ENCODE measurements around the gene RBMS2. TPM values are rescaled to one million over a fixed set of nuclear protein-coding genes. Genes with fewer than 3 reads are reported as not detected.

Gene RBMS2
- total RNA-seq, 4 donors from 2014 or later: 28.6 to 107 (median 33.0) TPM

DNA sequence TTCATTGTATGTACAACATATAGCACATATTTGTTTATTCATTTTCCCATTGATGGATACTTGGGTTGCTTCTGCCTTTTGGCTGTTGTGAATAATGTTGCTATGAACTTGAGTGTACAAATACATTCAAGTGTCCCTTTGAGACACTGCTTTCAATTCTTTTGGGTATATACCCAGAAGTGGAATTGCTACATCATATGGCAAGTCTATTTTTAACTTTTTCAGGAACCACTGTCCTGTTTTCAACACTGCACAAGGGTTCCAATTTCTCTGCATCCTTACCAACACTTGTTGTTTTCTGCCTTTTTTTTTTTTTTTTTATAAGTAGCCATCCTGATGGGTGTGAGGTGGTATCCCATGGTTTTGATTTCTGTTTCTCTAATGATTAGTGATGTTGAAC lies 15.9 kb downstream of the RBMS2 start:
- TF ChIP-seq POLR2A (IDR thresholded peaks at IDR 0.05): no peak
- TF ChIP-seq, protein P1, sequence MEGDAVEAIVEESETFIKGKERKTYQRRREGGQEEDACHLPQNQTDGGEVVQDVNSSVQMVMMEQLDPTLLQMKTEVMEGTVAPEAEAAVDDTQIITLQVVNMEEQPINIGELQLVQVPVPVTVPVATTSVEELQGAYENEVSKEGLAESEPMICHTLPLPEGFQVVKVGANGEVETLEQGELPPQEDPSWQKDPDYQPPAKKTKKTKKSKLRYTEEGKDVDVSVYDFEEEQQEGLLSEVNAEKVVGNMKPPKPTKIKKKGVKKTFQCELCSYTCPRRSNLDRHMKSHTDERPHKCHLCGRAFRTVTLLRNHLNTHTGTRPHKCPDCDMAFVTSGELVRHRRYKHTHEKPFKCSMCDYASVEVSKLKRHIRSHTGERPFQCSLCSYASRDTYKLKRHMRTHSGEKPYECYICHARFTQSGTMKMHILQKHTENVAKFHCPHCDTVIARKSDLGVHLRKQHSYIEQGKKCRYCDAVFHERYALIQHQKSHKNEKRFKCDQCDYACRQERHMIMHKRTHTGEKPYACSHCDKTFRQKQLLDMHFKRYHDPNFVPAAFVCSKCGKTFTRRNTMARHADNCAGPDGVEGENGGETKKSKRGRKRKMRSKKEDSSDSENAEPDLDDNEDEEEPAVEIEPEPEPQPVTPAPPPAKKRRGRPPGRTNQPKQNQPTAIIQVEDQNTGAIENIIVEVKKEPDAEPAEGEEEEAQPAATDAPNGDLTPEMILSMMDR (IDR thresholded peaks at IDR 0.05): no peak
- H3K36me3 ChIP-seq: no peaks in the 10 kb centered on the region
- DNase-seq: no peak
- H3K27me3 ChIP-seq: no peaks in the 10 kb centered on the region
- no peak overlapping the region for H3K4me3 ChIP-seq
- H3K27ac ChIP-seq: no peak overlapping the region
- H3K4me1 ChIP-seq: no peaks in the 10 kb centered on the region
- H3K9me3 ChIP-seq: no peaks in the 10 kb centered on the region
- intact Hi-C loops (cut with DNase I; ENCODE audit: low total_unique reads): no loop called here

DNA sequence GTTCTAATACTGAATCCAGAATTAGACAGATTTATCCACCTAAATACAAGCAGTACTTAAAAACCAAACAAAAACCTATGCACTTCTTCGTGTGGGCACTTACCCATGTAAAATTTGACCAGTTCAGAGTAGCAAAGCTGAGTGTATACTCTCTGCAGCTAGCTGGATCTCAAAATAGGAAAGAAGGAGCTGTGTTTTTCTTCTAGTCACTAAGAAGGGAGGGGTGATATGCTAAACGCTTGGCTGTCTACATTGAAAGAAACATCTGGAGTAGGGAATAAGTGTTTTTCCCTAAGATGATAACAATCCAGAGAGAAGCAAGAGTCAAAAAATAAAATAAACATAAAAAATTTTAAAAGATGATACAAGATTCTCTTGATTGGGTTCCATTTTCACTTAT lies 20.0 kb downstream of the RBMS2 start:
- Histone ChIP-seq H3K4me1 (no peaks in the 10 kb centered on the region), H3K27ac (no peak overlapping the region), H3K9me3 (no peaks in the 10 kb centered on the region), H3K4me3 (no peak overlapping the region), H3K27me3 (no peaks in the 10 kb centered on the region), H3K36me3 (no peaks in the 10 kb centered on the region)
- intact Hi-C loops (cut with DNase I; ENCODE audit: low total_unique reads): no loop called here
- TF ChIP-seq POLR2A (IDR thresholded peaks at IDR 0.05): no peak
- TF ChIP-seq, protein P1 (IDR thresholded peaks at IDR 0.05): no peak
- DNase-seq: no peak

DNA sequence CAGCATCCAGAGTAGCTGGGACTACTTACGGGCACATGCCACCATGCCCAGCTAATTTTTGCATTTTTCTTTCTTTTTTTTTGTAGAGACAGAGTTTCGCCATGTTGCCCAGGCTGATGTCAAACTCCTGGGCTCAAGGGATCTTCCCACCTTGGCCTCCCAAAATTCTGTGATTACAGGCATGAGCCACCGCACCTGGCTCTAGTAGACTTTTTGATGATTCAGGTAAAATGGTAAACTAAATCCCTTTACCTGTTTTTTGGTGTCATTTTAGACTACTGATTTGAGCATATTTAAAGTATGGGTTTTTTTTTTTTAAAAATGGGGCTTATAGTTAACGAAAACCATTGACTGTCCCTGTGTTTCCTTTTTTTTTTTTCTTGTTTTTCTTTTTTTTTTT lies 20.5 kb downstream of the RBMS2 start:
- Histone ChIP-seq H3K9me3 (no peaks in the 10 kb centered on the region), H3K27ac (no peak overlapping the region)

DNA sequence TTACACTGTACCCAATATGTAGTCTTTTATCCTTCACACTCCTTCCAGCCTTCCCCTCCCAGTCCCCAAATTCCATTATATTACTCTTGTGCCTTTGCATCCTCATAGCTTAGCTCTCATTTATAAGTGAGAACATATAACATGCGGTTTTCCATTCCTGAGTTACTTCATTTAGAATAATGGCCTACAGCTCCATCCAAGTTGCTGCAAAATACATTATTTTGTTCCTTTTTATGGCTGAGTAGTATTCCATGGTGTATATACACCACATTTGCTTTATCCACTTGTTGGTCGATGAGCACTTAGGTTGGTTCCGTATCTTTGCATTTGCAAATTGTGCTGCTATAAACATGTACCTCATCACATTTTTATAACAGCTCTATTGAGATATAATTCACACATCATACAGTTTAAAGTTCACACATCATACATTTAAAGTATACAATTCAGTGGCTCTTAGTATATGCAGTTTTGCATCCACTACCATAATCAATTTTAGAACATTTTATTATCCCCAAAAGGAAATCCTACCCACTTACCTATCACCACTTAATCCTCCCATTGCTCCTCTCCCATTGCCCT lies 23.5 kb downstream of the RBMS2 start:
- no peak overlapping the region for H3K27ac ChIP-seq
- no peak overlapping the region for H3K4me3 ChIP-seq
- DNase-seq: no peak
- no peaks in the 10 kb centered on the region for H3K9me3 ChIP-seq
- TF ChIP-seq, protein P1 (IDR thresholded peaks at IDR 0.05): no peak
- no peak for TF ChIP-seq POLR2A (IDR thresholded peaks at IDR 0.05)
- no peaks in the 10 kb centered on the region for H3K4me1 ChIP-seq
- no peaks in the 10 kb centered on the region for H3K36me3 ChIP-seq
- intact Hi-C loops (cut with DNase I; ENCODE audit: low total_unique reads): no loop called here
- H3K27me3 ChIP-seq: no peaks in the 10 kb centered on the region

More for the DNA sequence above, 20.5 kb downstream of the RBMS2 start:
- no peak overlapping the region for H3K4me3 ChIP-seq
- TF ChIP-seq, protein P1 (IDR thresholded peaks at IDR 0.05): no peak
- TF ChIP-seq POLR2A (IDR thresholded peaks at IDR 0.05): no peak
- intact Hi-C loops (cut with DNase I; ENCODE audit: low total_unique reads): no loop called here
- H3K27me3 ChIP-seq: no peaks in the 10 kb centered on the region
- H3K36me3 ChIP-seq: no peaks in the 10 kb centered on the region
- DNase-seq: no peak
- H3K4me1 ChIP-seq: no peaks in the 10 kb centered on the region

DNA sequence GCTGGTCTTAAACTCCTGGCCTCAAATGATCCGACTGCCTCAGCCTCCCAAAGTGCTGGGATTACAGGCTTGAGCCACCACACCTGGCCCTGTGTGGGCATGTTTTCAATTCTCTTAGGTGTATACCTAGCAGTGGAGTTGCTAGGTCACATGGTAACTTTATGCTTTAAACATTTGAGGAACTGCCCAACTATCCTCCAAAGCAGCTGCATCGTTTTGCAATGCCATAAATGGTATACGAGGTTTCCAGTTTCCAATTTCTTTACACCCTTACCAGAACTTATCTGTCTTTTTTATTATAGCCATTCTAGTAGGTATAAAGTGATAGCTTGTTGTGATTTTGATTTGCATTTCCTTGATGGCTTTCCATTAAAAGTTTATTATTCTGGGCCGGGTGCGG lies 25.1 kb downstream of the RBMS2 start:
- no peaks in the 10 kb centered on the region for H3K36me3 ChIP-seq
- no peak overlapping the region for H3K4me3 ChIP-seq
- no peaks in the 10 kb centered on the region for H3K4me1 ChIP-seq
- no peaks in the 10 kb centered on the region for H3K9me3 ChIP-seq
- intact Hi-C loops (cut with DNase I; ENCODE audit: low total_unique reads): no loop called here
- DNase-seq: no peak
- TF ChIP-seq POLR2A (IDR thresholded peaks at IDR 0.05): no peak
- TF ChIP-seq, protein P1 (IDR thresholded peaks at IDR 0.05): no peak
- no peak overlapping the region for H3K27ac ChIP-seq
- H3K27me3 ChIP-seq: no peaks in the 10 kb centered on the region

Data from uterus (tissue), 4 donors.